ENCODE data around the gene INHA.

INHA gene, protein sequence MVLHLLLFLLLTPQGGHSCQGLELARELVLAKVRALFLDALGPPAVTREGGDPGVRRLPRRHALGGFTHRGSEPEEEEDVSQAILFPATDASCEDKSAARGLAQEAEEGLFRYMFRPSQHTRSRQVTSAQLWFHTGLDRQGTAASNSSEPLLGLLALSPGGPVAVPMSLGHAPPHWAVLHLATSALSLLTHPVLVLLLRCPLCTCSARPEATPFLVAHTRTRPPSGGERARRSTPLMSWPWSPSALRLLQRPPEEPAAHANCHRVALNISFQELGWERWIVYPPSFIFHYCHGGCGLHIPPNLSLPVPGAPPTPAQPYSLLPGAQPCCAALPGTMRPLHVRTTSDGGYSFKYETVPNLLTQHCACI

DNA sequence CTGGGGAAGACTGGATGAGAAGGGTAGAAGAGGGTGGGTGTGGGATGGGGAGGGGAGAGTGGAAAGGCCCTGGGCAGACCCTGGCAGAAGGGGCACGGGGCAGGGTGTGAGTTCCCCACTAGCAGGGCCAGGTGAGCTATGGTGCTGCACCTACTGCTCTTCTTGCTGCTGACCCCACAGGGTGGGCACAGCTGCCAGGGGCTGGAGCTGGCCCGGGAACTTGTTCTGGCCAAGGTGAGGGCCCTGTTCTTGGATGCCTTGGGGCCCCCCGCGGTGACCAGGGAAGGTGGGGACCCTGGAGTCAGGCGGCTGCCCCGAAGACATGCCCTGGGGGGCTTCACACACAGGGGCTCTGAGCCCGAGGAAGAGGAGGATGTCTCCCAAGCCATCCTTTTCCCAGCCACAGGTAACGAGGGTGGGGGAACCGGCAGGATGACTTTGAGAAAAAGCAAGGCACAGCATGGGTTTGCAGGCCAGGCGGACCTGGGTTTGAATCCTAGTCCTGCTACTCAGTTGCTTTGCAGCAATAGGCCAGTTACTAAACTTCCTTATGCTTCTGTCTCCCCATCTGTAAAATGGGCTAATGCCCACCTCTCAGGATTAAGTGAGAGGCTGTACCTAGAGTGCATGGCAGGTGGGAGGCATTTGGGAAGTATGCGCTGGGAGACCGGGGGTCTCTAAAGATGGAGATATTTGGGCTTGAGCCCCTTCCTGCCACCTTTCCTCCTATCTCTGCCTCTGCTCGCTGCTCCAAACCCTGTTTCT, at the start of gene INHA:
INHA (plus strand) TSS at position 74 of the 765 bp plus-strand sequence; CDS start at position 139, 65 bp downstream.
- no peak within 1 kb of the TSS for H2AFZ ChIP-seq (ENCODE audit: low read depth, low read length, severe bottlenecking)
- TF ChIP-seq, protein P1, sequence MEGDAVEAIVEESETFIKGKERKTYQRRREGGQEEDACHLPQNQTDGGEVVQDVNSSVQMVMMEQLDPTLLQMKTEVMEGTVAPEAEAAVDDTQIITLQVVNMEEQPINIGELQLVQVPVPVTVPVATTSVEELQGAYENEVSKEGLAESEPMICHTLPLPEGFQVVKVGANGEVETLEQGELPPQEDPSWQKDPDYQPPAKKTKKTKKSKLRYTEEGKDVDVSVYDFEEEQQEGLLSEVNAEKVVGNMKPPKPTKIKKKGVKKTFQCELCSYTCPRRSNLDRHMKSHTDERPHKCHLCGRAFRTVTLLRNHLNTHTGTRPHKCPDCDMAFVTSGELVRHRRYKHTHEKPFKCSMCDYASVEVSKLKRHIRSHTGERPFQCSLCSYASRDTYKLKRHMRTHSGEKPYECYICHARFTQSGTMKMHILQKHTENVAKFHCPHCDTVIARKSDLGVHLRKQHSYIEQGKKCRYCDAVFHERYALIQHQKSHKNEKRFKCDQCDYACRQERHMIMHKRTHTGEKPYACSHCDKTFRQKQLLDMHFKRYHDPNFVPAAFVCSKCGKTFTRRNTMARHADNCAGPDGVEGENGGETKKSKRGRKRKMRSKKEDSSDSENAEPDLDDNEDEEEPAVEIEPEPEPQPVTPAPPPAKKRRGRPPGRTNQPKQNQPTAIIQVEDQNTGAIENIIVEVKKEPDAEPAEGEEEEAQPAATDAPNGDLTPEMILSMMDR (IDR thresholded peaks at IDR 0.05; ENCODE audit: insufficient read depth, low read length, poor library complexity, severe bottlenecking), result no peak
- no peak for TF ChIP-seq EZH2phosphoT487 (conservative IDR thresholded peaks at IDR 0.05; ENCODE audit: low read length)
- no peak within 1 kb of the TSS for H3K4me2 ChIP-seq (ENCODE audit: low read depth, low read length, poor library complexity, severe bottlenecking)
- H3K36me3 ChIP-seq (ENCODE audit: low read length), result no peaks in the 10 kb centered on the region
- no peak within 1 kb of the TSS for H3K27ac ChIP-seq (ENCODE audit: low read depth, low read length)
- H3K4me3 ChIP-seq (ENCODE audit: insufficient read depth, low read length, poor library complexity, severe bottlenecking), result no peak within 1 kb of the TSS
- H3K79me2 ChIP-seq (ENCODE audit: insufficient read depth, low read length), result no peaks in the 10 kb centered on the region
- no peak within 1 kb of the TSS for H3K9ac ChIP-seq (ENCODE audit: low read length)
- no peaks in the 10 kb centered on the region for H3F3A ChIP-seq (ENCODE audit: insufficient read depth)
- H3K27me3 ChIP-seq (ENCODE audit: low read length), result no peaks in the 10 kb centered on the region
- no peaks in the 10 kb centered on the region for H3K9me3 ChIP-seq (ENCODE audit: insufficient read depth, low read length)
- no peaks in the 10 kb centered on the region for H3K9me2 ChIP-seq (replicated peaks; ENCODE audit: insufficient read depth, low read length)
- no peaks in the 10 kb centered on the region for H4K20me1 ChIP-seq (ENCODE audit: low read depth, low read length)

DNA sequence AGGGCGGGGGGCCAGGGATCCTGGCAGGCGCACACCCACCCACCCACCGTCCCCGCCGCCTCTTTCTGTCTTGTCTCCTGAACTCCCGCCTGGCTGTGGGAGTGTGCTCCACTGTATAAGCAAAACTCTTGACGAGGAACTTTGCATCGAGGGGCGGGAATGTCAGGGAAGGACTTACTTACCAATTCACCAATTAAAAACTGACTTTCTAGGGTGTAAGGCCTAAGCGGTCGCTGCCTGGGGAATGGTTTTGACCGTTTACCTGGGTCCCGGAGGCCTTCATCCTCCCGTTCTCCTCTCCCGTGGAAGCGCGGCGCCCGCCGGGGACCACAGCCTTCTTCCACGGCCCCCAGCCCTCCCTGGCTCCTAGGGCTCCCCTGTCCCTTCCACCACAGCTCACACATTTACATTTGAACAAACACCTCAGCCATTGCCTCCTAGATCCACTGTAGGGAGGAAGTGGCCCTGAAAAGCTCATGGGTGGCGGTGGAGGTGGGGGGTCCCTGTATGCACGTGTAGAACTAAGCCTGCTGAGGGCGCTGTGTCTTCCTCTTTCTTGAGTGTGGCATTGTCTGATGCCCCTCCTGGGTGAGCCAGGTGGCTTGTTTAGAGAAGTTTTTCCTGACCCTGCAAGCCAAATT, 49.0 kb upstream of the INHA start:
- Histone ChIP-seq H3K9me2 (replicated peaks; ENCODE audit: insufficient read depth, low read length) (no peaks in the 10 kb centered on the region), H3K27ac (ENCODE audit: low read depth, low read length) (no peak overlapping the region), H3K4me3 (ENCODE audit: insufficient read depth, low read length, poor library complexity, severe bottlenecking) (no peak overlapping the region), H4K20me1 (ENCODE audit: low read depth, low read length) (no peaks in the 10 kb centered on the region), H3K9me3 (ENCODE audit: insufficient read depth, low read length) (no peaks in the 10 kb centered on the region), H3K9ac (ENCODE audit: low read length) (no peak overlapping the region), H3K79me2 (ENCODE audit: insufficient read depth, low read length) (no peaks in the 10 kb centered on the region), H2AFZ (ENCODE audit: low read depth, low read length, severe bottlenecking) (no peak overlapping the region), H3K36me3 (ENCODE audit: low read length) (no peaks in the 10 kb centered on the region), H3K27me3 (ENCODE audit: low read length) (no peaks in the 10 kb centered on the region), H3K4me2 (ENCODE audit: low read depth, low read length, poor library complexity, severe bottlenecking) (no peak overlapping the region), H3F3A (ENCODE audit: insufficient read depth) (no peaks in the 10 kb centered on the region)
- TF ChIP-seq, protein P1 (IDR thresholded peaks at IDR 0.05; ENCODE audit: insufficient read depth, low read length, poor library complexity, severe bottlenecking), result no peak
- no peak for TF ChIP-seq EZH2phosphoT487 (conservative IDR thresholded peaks at IDR 0.05; ENCODE audit: low read length)

DNA sequence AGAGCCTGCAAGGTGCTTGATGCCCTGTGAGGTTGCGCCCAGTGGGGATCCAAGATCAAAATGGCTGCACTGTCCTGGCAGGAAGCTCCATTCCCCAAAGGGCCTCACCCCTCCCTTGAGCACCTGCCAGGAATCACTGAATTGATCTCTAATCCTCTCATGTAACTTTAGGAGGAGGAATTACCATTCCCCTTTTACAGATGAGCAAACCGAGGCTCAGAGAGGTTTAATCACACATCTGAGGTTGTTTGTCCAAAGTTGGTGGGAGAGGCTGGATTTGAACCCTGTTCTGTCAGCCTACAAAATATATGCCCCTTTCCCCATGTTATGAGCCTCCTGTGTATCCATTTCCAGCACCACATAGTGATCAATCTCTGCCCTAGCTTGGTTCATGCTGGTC, 47.3 kb upstream of the INHA start:
- no peak overlapping the region for H3K4me3 ChIP-seq (ENCODE audit: insufficient read depth, low read length, poor library complexity, severe bottlenecking)
- TF ChIP-seq, protein P1 (IDR thresholded peaks at IDR 0.05; ENCODE audit: insufficient read depth, low read length, poor library complexity, severe bottlenecking), result no peak
- no peak for TF ChIP-seq EZH2phosphoT487 (conservative IDR thresholded peaks at IDR 0.05; ENCODE audit: low read length)
- no peaks in the 10 kb centered on the region for H3K9me3 ChIP-seq (ENCODE audit: insufficient read depth, low read length)
- H3K36me3 ChIP-seq (ENCODE audit: low read length), result no peaks in the 10 kb centered on the region
- H3K27ac ChIP-seq (ENCODE audit: low read depth, low read length), result no peak overlapping the region
- H3K9me2 ChIP-seq (replicated peaks; ENCODE audit: insufficient read depth, low read length), result no peaks in the 10 kb centered on the region
- no peaks in the 10 kb centered on the region for H3F3A ChIP-seq (ENCODE audit: insufficient read depth)
- no peak overlapping the region for H2AFZ ChIP-seq (ENCODE audit: low read depth, low read length, severe bottlenecking)
- H3K79me2 ChIP-seq (ENCODE audit: insufficient read depth, low read length), result no peaks in the 10 kb centered on the region
- H4K20me1 ChIP-seq (ENCODE audit: low read depth, low read length), result no peaks in the 10 kb centered on the region
- H3K9ac ChIP-seq (ENCODE audit: low read length), result no peak overlapping the region
- H3K4me2 ChIP-seq (ENCODE audit: low read depth, low read length, poor library complexity, severe bottlenecking), result no peak overlapping the region
- no peaks in the 10 kb centered on the region for H3K27me3 ChIP-seq (ENCODE audit: low read length)
